Upper lobe of left lung (tissue), 4 donors: ENCODE results near the gene MAN2B2.

Source experiments
- EP300 ChIP-seq, 4 donors: sonication (generic); formaldehyde crosslinking; IDR thresholded peaks; one replicate each; pipeline ENCODE4 v1.5.1; 2017; ENCODE audit warnings: antibody characterized with exemption in 4 of 4, control low read depth in 2 of 4
- POLR2A ChIP-seq, 4 donors: fragments of 450-650 bp; IDR thresholded peaks; one replicate each; pipeline ENCODE4 v1.5.1; 2016 to 2017; ENCODE audit warnings: antibody characterized with exemption in 4 of 4, mild to moderate bottlenecking in 2 of 4
- TF ChIP-seq, protein P1 (sequence below), 6 experiments: fragments of 450-650 bp in 4 of 6; fragments of 200-600 bp in 2 of 6; sonication (generic) in 2 of 6; IDR thresholded peaks; one replicate each; pipeline ENCODE4 v1.5.1; 2016 to 2019; ENCODE audit warnings: antibody characterized with exemption in 6 of 6

DNA sequence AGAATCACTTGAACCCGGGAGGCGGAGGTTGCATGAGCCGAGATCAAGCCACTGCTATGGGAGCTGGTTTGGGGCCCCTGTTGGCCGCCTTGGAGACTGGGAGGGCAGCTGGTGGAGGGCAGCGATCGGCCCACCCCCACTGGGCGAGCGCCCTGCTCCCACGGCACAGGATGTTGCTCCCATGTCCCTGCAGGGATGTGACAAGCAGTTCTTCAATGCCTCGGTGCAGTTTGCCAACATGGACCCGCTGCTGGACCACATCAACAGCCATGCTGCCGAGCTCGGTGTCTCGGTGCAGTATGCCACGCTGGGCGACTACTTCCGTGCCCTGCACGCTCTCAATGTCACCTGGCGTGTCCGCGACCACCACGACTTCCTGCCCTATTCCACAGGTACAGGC lies 19.4 kb downstream of the MAN2B2 start:
- TF ChIP-seq POLR2A (IDR thresholded peaks at IDR 0.05) (no peak), EP300 (IDR thresholded peaks at IDR 0.05) (no peak)
- TF ChIP-seq, protein P1, sequence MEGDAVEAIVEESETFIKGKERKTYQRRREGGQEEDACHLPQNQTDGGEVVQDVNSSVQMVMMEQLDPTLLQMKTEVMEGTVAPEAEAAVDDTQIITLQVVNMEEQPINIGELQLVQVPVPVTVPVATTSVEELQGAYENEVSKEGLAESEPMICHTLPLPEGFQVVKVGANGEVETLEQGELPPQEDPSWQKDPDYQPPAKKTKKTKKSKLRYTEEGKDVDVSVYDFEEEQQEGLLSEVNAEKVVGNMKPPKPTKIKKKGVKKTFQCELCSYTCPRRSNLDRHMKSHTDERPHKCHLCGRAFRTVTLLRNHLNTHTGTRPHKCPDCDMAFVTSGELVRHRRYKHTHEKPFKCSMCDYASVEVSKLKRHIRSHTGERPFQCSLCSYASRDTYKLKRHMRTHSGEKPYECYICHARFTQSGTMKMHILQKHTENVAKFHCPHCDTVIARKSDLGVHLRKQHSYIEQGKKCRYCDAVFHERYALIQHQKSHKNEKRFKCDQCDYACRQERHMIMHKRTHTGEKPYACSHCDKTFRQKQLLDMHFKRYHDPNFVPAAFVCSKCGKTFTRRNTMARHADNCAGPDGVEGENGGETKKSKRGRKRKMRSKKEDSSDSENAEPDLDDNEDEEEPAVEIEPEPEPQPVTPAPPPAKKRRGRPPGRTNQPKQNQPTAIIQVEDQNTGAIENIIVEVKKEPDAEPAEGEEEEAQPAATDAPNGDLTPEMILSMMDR (IDR thresholded peaks at IDR 0.05): no peak
